OCI-LY1 (cell line): ENCODE data around the gene COX7A1.

Experiments used
- H2AFZ ChIP-seq: fragments of 200-600 bp; sonication (generic), shearing (Covaris generic); 2 replicates; pipeline ENCODE4 v1.6.0; 2014; ENCODE audit warnings: antibody characterized with exemption, mild to moderate bottlenecking, low read length
- H3F3A ChIP-seq: fragments of 200-600 bp; sonication (generic), shearing (Covaris generic); 2 replicates; pipeline ENCODE4 v1.6.0; 2014; ENCODE audit warnings: mild to moderate bottlenecking, antibody characterized with exemption, low read length, moderate library complexity; ENCODE audit not compliant: insufficient read depth
- H3K27ac ChIP-seq: fragments of 200-600 bp; sonication (generic); 2 replicates; pipeline ENCODE4 v1.5.1; 2014; ENCODE audit warnings: low read length, mixed run types, mild to moderate bottlenecking, low read depth; ENCODE audit not compliant: poor library complexity, severe bottlenecking
- H3K27me3 ChIP-seq: fragments of 200-600 bp; sonication (generic); 2 replicates; pipeline ENCODE4 v1.6.0; 2014; ENCODE audit warnings: antibody characterized with exemption, mild to moderate bottlenecking, low read length, moderate library complexity; ENCODE audit not compliant: insufficient read depth
- H3K36me3 ChIP-seq: fragments of 200-600 bp; sonication (generic); 2 replicates; pipeline ENCODE4 v1.6.1; 2014; ENCODE audit warnings: mild to moderate bottlenecking, antibody characterized with exemption, low read length, moderate library complexity, mixed read lengths; ENCODE audit not compliant: insufficient read depth
- H3K4me1 ChIP-seq: fragments of 200-600 bp; sonication (generic); 2 replicates; pipeline ENCODE4 v1.5.1; 2014; ENCODE audit warnings: mild to moderate bottlenecking, low read length, moderate library complexity; ENCODE audit not compliant: insufficient read depth, severe bottlenecking
- H3K4me2 ChIP-seq: fragments of 200-600 bp; sonication (generic), shearing (Covaris generic); 2 replicates; pipeline ENCODE4 v1.6.1; 2014; ENCODE audit warnings: low read length
- H3K4me3 ChIP-seq: fragments of 200-600 bp; sonication (generic); 2 replicates; pipeline ENCODE4 v1.5.1; 2014; ENCODE audit warnings: low read length, low read depth, mild to moderate bottlenecking, mixed read lengths; ENCODE audit not compliant: poor library complexity, severe bottlenecking
- H3K79me2 ChIP-seq: fragments of 200-600 bp; shearing (Covaris generic); 2 replicates; pipeline ENCODE4 v1.6.1; 2016; ENCODE audit warnings: mixed run types, low read length, mixed read lengths; ENCODE audit not compliant: insufficient read depth
- H3K9ac ChIP-seq: fragments of 200-600 bp; sonication (generic), shearing (Covaris generic); 2 replicates; pipeline ENCODE4 v1.6.1; 2014; ENCODE audit warnings: mild to moderate bottlenecking, low read length, mixed read lengths
- H3K9me2 ChIP-seq: fragments of 200-600 bp; sonication (generic), shearing (Covaris generic); 2 replicates; pipeline ENCODE4 v1.6.1; 2014; ENCODE audit warnings: low read depth, mild to moderate bottlenecking, low read length, mixed read lengths
- H3K9me3 ChIP-seq: fragments of 200-600 bp; shearing (Covaris generic); 2 replicates; pipeline ENCODE4 v1.6.1; 2014; ENCODE audit warnings: low read length, mixed read lengths
- H4K20me1 ChIP-seq: fragments of 200-600 bp; sonication (generic), shearing (Covaris generic); 2 replicates; pipeline ENCODE4 v1.6.0; 2016; ENCODE audit warnings: mild to moderate bottlenecking, low read length; ENCODE audit not compliant: insufficient read depth
- EZH2 ChIP-seq: fragments of 200-600 bp; sonication (generic), shearing (Covaris generic); IDR thresholded peaks from 2 replicates; pipeline ENCODE4 v1.8.0; 2017; ENCODE audit warnings: borderline replicate concordance, mixed run types, mild to moderate bottlenecking, antibody characterized with exemption, low read length, moderate library complexity, mixed read lengths
- TF ChIP-seq, protein P1 (sequence below): fragments of 200-600 bp; sonication (generic), shearing (Covaris generic); IDR thresholded peaks from 2 replicates; pipeline ENCODE4 v1.5.1; 2017; ENCODE audit warnings: mild to moderate bottlenecking, antibody characterized with exemption, low read length, moderate library complexity, mixed read lengths

Gene COX7A1

DNA sequence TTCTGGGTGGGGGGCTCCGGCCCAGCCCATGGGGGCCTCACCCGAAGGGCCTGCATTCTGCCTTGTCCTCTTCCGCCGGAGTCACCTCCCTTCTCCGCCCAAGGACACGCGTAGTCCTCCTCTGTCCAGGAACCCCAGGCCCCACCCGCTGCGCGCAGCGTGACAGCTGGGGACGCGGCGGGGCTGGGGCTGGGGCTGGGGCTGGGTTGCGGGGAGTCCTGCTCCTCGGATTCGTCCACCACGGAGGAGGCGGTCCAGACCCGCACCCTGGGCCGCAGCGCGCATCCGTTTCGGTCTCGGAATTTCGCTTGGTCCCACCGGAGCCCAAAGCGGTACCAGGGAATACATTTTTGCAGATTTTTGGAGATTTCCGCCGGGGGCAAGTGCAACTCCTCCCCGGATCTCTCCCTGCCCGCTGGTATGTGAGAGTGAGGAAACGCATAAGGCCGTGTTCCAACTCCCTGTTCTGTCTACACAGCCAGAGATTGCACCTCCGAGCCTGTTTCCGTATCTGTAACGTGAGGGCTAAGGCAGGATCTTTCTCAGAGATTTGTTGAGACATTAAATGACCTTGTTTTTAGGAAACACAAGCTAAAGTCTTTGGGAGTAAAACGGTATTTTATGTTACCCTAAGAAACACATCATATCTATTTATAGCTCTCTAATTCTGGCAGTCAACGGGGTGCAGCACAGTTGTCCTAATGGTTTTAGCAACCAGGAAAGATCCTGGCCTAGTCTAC lies at the start of gene COX7A1:
TSS of gene COX7A1 (minus strand) at position 96 of the 740 bp plus-strand sequence. CDS start at position 56, 40 bp downstream.
- TF ChIP-seq, protein P1, sequence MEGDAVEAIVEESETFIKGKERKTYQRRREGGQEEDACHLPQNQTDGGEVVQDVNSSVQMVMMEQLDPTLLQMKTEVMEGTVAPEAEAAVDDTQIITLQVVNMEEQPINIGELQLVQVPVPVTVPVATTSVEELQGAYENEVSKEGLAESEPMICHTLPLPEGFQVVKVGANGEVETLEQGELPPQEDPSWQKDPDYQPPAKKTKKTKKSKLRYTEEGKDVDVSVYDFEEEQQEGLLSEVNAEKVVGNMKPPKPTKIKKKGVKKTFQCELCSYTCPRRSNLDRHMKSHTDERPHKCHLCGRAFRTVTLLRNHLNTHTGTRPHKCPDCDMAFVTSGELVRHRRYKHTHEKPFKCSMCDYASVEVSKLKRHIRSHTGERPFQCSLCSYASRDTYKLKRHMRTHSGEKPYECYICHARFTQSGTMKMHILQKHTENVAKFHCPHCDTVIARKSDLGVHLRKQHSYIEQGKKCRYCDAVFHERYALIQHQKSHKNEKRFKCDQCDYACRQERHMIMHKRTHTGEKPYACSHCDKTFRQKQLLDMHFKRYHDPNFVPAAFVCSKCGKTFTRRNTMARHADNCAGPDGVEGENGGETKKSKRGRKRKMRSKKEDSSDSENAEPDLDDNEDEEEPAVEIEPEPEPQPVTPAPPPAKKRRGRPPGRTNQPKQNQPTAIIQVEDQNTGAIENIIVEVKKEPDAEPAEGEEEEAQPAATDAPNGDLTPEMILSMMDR: no peak
- no peak for TF ChIP-seq EZH2
- H2AFZ ChIP-seq: no peak within 1 kb of the TSS
- H3K27ac ChIP-seq: no peak within 1 kb of the TSS
- no peaks in the 10 kb centered on the region for H3K9me2 ChIP-seq
- no peaks in the 10 kb centered on the region for H3F3A ChIP-seq
- no peak within 1 kb of the TSS for H3K4me3 ChIP-seq
- H4K20me1 ChIP-seq: no peaks in the 10 kb centered on the region
- no peaks in the 10 kb centered on the region for H3K27me3 ChIP-seq
- H3K4me2 ChIP-seq: no peak within 1 kb of the TSS
- no peaks in the 10 kb centered on the region for H3K9me3 ChIP-seq
- peaks cover 33% of the 10 kb centered on the region for H3K36me3 ChIP-seq
- H3K4me1 ChIP-seq: no peaks in the 10 kb centered on the region
- H3K9ac ChIP-seq: no peak within 1 kb of the TSS
- no peaks in the 10 kb centered on the region for H3K79me2 ChIP-seq

GRCh38 chr19:36201684-36202083 lies 49.4 kb upstream of the COX7A1 start:
- Histone ChIP-seq H3K79me2 (no peaks in the 10 kb centered on the region), H4K20me1 (no peaks in the 10 kb centered on the region), H3K27ac (no peak overlapping the region), H3K4me2 (no peak overlapping the region), H3K4me1 (peaks cover 11% of the 10 kb centered on the region), H3K9ac (no peak overlapping the region), H3K4me3 (no peak overlapping the region), H3K9me2 (no peaks in the 10 kb centered on the region), H3F3A (no peaks in the 10 kb centered on the region), H3K9me3 (no peaks in the 10 kb centered on the region), H2AFZ (no peak overlapping the region), H3K36me3 (no peaks in the 10 kb centered on the region), H3K27me3 (no peaks in the 10 kb centered on the region)
- no peak for TF ChIP-seq EZH2
- TF ChIP-seq, protein P1: no peak

DNA sequence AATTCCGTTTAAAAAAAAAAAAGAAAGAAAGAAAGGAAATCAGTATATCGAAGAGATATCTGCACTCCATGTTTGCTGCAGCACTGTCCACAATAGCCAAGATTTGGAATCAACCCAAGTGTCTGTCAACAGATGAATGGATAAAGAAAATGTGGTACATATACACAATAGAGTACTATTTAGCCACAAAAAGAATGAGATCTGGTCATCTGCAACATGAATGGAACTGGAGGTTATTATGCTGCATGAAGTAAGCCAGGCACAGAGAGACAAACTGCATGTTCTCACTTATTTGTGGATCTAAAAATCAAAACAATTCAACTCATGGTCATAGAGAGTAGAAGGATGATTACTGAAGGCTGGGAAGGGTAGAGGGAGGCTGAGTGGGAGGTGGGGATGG lies 45.9 kb upstream of the COX7A1 start:
- TF ChIP-seq EZH2: no peak
- TF ChIP-seq, protein P1: no peak
- no peaks in the 10 kb centered on the region for H3K27me3 ChIP-seq

More for the DNA sequence above, 45.9 kb upstream of the COX7A1 start:
- H3K79me2 ChIP-seq: no peaks in the 10 kb centered on the region
- H3F3A ChIP-seq: no peaks in the 10 kb centered on the region
- no peak overlapping the region for H3K9ac ChIP-seq
- no peaks in the 10 kb centered on the region for H3K36me3 ChIP-seq
- H3K9me2 ChIP-seq: no peaks in the 10 kb centered on the region
- peaks cover 9% of the 10 kb centered on the region for H3K4me1 ChIP-seq
- no peak overlapping the region for H3K27ac ChIP-seq
- no peak overlapping the region for H3K4me3 ChIP-seq
- H4K20me1 ChIP-seq: no peaks in the 10 kb centered on the region
- H3K4me2 ChIP-seq: no peak overlapping the region
- H2AFZ ChIP-seq: no peak overlapping the region
- H3K9me3 ChIP-seq: no peaks in the 10 kb centered on the region
